Upper lobe of left lung (tissue), 4 donors: ENCODE measurements around the gene VWA1.

Experiments used
- EP300 ChIP-seq, 4 donors: sonication (generic); formaldehyde crosslinking; IDR thresholded peaks; one replicate each; pipeline ENCODE4 v1.5.1; 2017; ENCODE audit warnings: antibody characterized with exemption in 4 of 4, control low read depth in 2 of 4
- POLR2A ChIP-seq, 4 donors: fragments of 450-650 bp; IDR thresholded peaks; one replicate each; pipeline ENCODE4 v1.5.1; 2016 to 2017; ENCODE audit warnings: antibody characterized with exemption in 4 of 4, mild to moderate bottlenecking in 2 of 4
- POLR2AphosphoS5 ChIP-seq, 2 donors: sonication (generic); formaldehyde crosslinking; IDR thresholded peaks; one replicate each; pipeline ENCODE4 v1.5.1; 2017; ENCODE audit warnings: antibody characterized with exemption in 2 of 2
- TF ChIP-seq, protein P1 (sequence below), 6 experiments: fragments of 450-650 bp in 4 of 6; fragments of 200-600 bp in 2 of 6; sonication (generic) in 2 of 6; IDR thresholded peaks; one replicate each; pipeline ENCODE4 v1.5.1; 2016 to 2019; ENCODE audit warnings: antibody characterized with exemption in 6 of 6

GRCh38 chr1:1462318-1462966, 27.0 kb downstream of the VWA1 start:
- TF ChIP-seq, protein P1, sequence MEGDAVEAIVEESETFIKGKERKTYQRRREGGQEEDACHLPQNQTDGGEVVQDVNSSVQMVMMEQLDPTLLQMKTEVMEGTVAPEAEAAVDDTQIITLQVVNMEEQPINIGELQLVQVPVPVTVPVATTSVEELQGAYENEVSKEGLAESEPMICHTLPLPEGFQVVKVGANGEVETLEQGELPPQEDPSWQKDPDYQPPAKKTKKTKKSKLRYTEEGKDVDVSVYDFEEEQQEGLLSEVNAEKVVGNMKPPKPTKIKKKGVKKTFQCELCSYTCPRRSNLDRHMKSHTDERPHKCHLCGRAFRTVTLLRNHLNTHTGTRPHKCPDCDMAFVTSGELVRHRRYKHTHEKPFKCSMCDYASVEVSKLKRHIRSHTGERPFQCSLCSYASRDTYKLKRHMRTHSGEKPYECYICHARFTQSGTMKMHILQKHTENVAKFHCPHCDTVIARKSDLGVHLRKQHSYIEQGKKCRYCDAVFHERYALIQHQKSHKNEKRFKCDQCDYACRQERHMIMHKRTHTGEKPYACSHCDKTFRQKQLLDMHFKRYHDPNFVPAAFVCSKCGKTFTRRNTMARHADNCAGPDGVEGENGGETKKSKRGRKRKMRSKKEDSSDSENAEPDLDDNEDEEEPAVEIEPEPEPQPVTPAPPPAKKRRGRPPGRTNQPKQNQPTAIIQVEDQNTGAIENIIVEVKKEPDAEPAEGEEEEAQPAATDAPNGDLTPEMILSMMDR (IDR thresholded peaks at IDR 0.05): no peak
- no peak for TF ChIP-seq POLR2AphosphoS5 (IDR thresholded peaks at IDR 0.05)
- TF ChIP-seq EP300 (IDR thresholded peaks at IDR 0.05): no peak
- peak in 1 of 4 donors; percentile 33 for TF ChIP-seq POLR2A (IDR thresholded peaks at IDR 0.05)
